ENCODE measurements around the gene SLC35B4. TPM values are rescaled to one million over a fixed set of nuclear protein-coding genes. Genes with fewer than 3 reads are reported as not detected.

The SLC35B4 gene
- total RNA-seq, 1 donor from 2014 or later, result 8.2 TPM

DNA sequence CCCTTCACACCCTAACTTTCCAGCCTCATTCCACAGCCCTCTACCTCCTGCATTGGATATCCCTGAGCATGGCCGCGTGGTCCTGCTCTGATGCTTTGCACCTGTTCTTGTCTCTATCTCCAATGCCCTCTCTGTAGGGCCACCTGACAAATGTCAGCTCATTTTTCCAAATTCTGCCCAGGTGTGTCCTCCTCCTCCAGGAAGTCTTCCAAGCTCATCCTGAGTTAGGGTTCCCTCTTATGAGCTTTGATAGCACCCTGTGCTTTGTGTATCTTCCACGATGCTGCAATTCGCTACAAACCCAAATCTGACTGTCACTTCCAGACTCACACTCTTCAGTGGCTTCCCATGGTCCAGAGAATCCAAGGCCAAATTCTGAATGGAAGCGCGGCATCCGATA lies 14.7 kb upstream of the SLC35B4 start:
- FAIRE-seq, result no peak
- Histone ChIP-seq H3K4me3 (ENCODE audit: low read depth, low read length) (no peak overlapping the region), H3K27me3 (ENCODE audit: control insufficient read depth, insufficient read depth, low read length) (no peaks in the 10 kb centered on the region), H3K36me3 (ENCODE audit: control insufficient read depth, insufficient read depth, low read length) (no peaks in the 10 kb centered on the region)
- TF ChIP-seq, protein P1, sequence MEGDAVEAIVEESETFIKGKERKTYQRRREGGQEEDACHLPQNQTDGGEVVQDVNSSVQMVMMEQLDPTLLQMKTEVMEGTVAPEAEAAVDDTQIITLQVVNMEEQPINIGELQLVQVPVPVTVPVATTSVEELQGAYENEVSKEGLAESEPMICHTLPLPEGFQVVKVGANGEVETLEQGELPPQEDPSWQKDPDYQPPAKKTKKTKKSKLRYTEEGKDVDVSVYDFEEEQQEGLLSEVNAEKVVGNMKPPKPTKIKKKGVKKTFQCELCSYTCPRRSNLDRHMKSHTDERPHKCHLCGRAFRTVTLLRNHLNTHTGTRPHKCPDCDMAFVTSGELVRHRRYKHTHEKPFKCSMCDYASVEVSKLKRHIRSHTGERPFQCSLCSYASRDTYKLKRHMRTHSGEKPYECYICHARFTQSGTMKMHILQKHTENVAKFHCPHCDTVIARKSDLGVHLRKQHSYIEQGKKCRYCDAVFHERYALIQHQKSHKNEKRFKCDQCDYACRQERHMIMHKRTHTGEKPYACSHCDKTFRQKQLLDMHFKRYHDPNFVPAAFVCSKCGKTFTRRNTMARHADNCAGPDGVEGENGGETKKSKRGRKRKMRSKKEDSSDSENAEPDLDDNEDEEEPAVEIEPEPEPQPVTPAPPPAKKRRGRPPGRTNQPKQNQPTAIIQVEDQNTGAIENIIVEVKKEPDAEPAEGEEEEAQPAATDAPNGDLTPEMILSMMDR (IDR thresholded peaks at IDR 0.05; ENCODE audit: insufficient read depth, low read length, severe bottlenecking), result no peak
- DNase-seq (ENCODE audit: low read depth), result no peak

DNA sequence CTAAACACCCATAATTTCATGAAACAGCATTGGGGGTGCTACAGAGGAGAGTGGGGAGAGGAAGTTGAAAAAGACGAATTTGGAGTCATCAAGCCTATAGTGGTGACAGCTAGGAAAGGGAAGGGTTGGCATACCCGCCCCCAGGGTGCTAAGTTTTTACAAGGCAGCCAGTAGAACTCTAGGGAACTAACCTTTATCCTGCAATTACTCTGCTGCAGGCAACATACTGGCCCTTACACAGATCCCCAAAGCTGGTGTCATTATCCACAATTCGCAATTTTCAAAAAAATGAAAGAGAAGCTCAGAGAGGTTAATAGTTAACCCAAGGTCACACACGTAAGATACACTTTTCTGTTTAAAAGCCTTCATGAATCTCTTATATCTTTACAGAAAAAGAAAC lies 14.2 kb upstream of the SLC35B4 start:
- no peaks in the 10 kb centered on the region for H3K27me3 ChIP-seq (ENCODE audit: control insufficient read depth, insufficient read depth, low read length)
- H3K36me3 ChIP-seq (ENCODE audit: control insufficient read depth, insufficient read depth, low read length), result no peaks in the 10 kb centered on the region
- FAIRE-seq (no peak), DNase-seq (ENCODE audit: low read depth) (no peak)
- H3K4me3 ChIP-seq (ENCODE audit: low read depth, low read length), result no peak overlapping the region
- TF ChIP-seq, protein P1 (IDR thresholded peaks at IDR 0.05; ENCODE audit: insufficient read depth, low read length, severe bottlenecking), result no peak

DNA sequence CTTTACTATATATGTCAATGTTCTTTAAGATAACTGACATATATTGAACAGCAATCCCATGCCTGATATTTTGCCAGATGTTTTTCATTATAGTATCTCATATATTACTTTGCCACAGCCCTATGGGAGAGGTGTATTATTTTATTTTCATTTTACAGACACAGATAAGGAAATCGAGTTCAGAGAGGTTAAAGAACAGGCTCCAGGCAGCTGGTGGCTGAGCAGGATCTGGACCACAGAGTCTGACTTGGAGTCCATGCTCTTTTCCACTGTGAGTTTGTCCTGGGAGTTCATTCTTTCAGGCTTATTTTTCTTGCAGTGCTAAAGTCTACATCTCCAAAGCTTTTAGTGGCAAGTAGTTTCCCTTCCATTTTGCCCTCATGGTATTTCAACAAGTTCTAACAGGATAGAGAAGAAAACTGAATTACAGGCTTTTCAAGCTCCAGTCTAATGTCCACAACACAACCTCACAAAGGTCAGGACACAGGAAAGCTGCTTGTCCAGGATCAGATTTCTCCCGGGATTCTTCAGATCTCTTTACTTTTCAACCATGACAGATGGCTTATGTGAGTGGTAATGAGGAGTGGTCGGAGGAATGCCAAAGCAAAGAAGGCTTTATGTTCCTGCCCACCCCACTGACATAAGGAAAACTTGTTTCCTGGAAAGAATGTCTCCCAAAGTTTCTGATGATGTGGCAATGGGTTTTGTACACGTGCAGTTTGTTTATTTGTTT lies 13.1 kb upstream of the SLC35B4 start:
- DNase-seq (ENCODE audit: low read depth) (peak; percentile 21), FAIRE-seq (no peak)
- Histone ChIP-seq H3K27me3 (ENCODE audit: control insufficient read depth, insufficient read depth, low read length) (no peaks in the 10 kb centered on the region), H3K36me3 (ENCODE audit: control insufficient read depth, insufficient read depth, low read length) (no peaks in the 10 kb centered on the region), H3K4me3 (ENCODE audit: low read depth, low read length) (no peak overlapping the region)
- TF ChIP-seq, protein P1 (IDR thresholded peaks at IDR 0.05; ENCODE audit: insufficient read depth, low read length, severe bottlenecking), result no peak

DNA sequence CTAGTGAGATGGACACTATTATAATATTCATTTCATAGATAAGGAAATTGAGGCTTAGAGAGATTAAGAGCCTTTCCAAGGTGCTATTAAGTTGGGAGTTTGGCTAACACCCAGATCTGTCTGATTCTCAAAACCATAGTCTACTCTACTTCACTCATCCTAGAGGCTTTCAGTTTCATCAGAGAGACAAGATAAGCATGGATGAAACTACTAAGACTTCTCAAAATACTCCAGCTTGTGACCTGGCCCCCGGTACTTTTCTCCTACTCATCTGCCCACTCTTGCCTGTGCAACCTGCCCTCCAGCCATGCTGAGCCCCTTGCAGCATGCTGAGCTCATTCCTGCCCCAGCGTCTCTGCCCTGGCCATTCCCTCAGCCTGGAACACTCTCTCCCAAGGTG lies 12.2 kb upstream of the SLC35B4 start:
- DNase-seq (ENCODE audit: low read depth), result no peak
- H3K36me3 ChIP-seq (ENCODE audit: control insufficient read depth, insufficient read depth, low read length), result no peaks in the 10 kb centered on the region
- no peaks in the 10 kb centered on the region for H3K27me3 ChIP-seq (ENCODE audit: control insufficient read depth, insufficient read depth, low read length)
- H3K4me3 ChIP-seq (ENCODE audit: low read depth, low read length), result no peak overlapping the region
- TF ChIP-seq, protein P1 (IDR thresholded peaks at IDR 0.05; ENCODE audit: insufficient read depth, low read length, severe bottlenecking), result no peak
- FAIRE-seq, result no peak

DNA sequence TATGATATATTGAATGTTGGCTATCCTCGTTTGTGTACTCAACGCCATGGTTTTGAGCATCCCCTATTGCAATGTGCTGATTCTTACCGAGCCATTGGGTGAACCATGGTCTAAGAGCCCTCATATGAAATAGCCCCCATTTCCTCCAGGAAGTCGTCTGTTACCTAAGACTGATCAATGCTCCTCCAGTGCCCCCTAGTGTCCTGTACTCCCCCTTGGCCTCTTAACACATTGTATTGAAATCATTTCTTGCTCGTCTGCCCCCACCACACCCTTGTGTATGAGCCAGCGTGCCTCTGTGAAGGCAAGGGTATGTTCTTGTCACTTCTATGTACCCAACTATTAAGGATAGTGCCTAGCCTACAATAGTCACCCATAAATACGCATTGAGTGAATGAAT lies 11.2 kb upstream of the SLC35B4 start:
- no peak overlapping the region for H3K4me3 ChIP-seq (ENCODE audit: low read depth, low read length)
- no peak for FAIRE-seq

More for the DNA sequence above, 11.2 kb upstream of the SLC35B4 start:
- Histone ChIP-seq H3K27me3 (ENCODE audit: control insufficient read depth, insufficient read depth, low read length) (no peaks in the 10 kb centered on the region), H3K36me3 (ENCODE audit: control insufficient read depth, insufficient read depth, low read length) (no peaks in the 10 kb centered on the region)
- TF ChIP-seq, protein P1 (IDR thresholded peaks at IDR 0.05; ENCODE audit: insufficient read depth, low read length, severe bottlenecking), result peak; percentile 30
- peak; percentile 54 for DNase-seq (ENCODE audit: low read depth)
